Activated naive CD8-positive, alpha-beta T cell treated with anti-CD3 and anti-CD28 coated beads for 36 hours (primary cell): ENCODE results near the gene DPP6. TPM values are rescaled to one million over a fixed set of nuclear protein-coding genes. Genes with fewer than 3 reads are reported as not detected.

Experiments
- DNase-seq: peaks from one replicate; pipeline ENCODE4 v3.0.0; 2021
- H3K27ac Mint-ChIP-seq: one replicate; pipeline ENCODE4 v1.8.0; 2022; ENCODE audit warnings: mild to moderate bottlenecking, moderate library complexity, mixed read lengths
- H3K27me3 Mint-ChIP-seq: one replicate; pipeline ENCODE4 v1.8.0; 2022; ENCODE audit warnings: mild to moderate bottlenecking, mixed read lengths
- H3K36me3 Mint-ChIP-seq: one replicate; pipeline ENCODE4 v1.8.0; 2021; ENCODE audit warnings: mild to moderate bottlenecking, mixed read lengths
- H3K4me1 Mint-ChIP-seq: one replicate; pipeline ENCODE4 v1.8.0; 2021; ENCODE audit warnings: mixed read lengths
- H3K4me3 Mint-ChIP-seq: one replicate; pipeline ENCODE4 v1.8.0; 2022; ENCODE audit warnings: mild to moderate bottlenecking, moderate library complexity, mixed read lengths
- H3K9me3 Mint-ChIP-seq: one replicate; pipeline ENCODE4 v1.8.0; 2022; ENCODE audit warnings: mixed read lengths
- total RNA-seq, 2 experiments: library from RNA; stranded (reverse); gene quantifications; one replicate each; pipeline ENCODE4 v1.2.3, GENCODE V29; 2021

DPP6 gene
- total RNA-seq, 2 experiments from 2014 or later, result not detected

DNA sequence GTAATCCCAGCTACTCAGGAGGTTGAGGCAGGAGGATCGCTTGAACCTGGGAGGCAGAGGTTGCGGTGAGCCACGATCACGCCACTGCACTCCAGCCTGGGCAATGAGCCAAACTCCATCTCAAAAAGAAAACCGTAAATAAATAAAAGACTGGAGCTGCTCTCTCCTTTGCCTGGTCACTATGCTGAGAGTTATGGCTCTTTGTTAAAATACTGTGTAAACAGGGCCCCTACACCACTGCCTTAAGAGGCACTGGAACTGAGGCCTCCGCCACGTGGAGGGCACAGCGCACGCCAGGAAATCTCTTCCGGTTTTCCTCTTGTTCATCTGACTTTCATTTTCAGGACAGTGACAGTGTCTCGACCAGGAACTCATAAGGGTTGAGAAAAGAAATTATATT is 827.4 kb downstream of the DPP6 start:
- no peak overlapping the region for H3K4me3 Mint-ChIP-seq
- DNase-seq, result no peak
- H3K36me3 Mint-ChIP-seq, result no peaks in the 10 kb centered on the region
- H3K9me3 Mint-ChIP-seq, result no peaks in the 10 kb centered on the region
- H3K4me1 Mint-ChIP-seq, result no peaks in the 10 kb centered on the region
- H3K27me3 Mint-ChIP-seq, result peaks cover 6% of the 10 kb centered on the region
- no peak overlapping the region for H3K27ac Mint-ChIP-seq

GRCh38 chr7:154880513-154880912 is 828.3 kb downstream of the DPP6 start:
- no peak overlapping the region for H3K27ac Mint-ChIP-seq
- no peaks in the 10 kb centered on the region for H3K4me1 Mint-ChIP-seq
- no peak for DNase-seq
- peaks cover 6% of the 10 kb centered on the region for H3K27me3 Mint-ChIP-seq
- H3K9me3 Mint-ChIP-seq, result no peaks in the 10 kb centered on the region
- no peaks in the 10 kb centered on the region for H3K36me3 Mint-ChIP-seq
- no peak overlapping the region for H3K4me3 Mint-ChIP-seq

- Mint-ChIP-seq H3K4me3 (no peak overlapping the region), H3K36me3 (no peaks in the 10 kb centered on the region), H3K27ac (no peak overlapping the region), H3K27me3 (peaks cover 5% of the 10 kb centered on the region), H3K9me3 (no peaks in the 10 kb centered on the region), H3K4me1 (no peaks in the 10 kb centered on the region)
- no peak for DNase-seq
These were observed 828.8 kb downstream of the DPP6 start for GRCh38 chr7:154881026-154881425.

GRCh38 chr7:154881526-154881925 is 829.3 kb downstream of the DPP6 start:
- Mint-ChIP-seq H3K27me3 (peaks cover under 1% of the 10 kb centered on the region), H3K9me3 (no peaks in the 10 kb centered on the region), H3K4me1 (no peaks in the 10 kb centered on the region), H3K4me3 (no peak overlapping the region), H3K36me3 (no peaks in the 10 kb centered on the region), H3K27ac (no peak overlapping the region)
- no peak for DNase-seq

GRCh38 chr7:154882931-154883474 is 830.8 kb downstream of the DPP6 start:
- no peak overlapping the region for H3K27ac Mint-ChIP-seq
- DNase-seq, result no peak
- H3K27me3 Mint-ChIP-seq, result no peaks in the 10 kb centered on the region
- H3K4me3 Mint-ChIP-seq, result no peak overlapping the region
- no peaks in the 10 kb centered on the region for H3K9me3 Mint-ChIP-seq
- no peaks in the 10 kb centered on the region for H3K36me3 Mint-ChIP-seq
- H3K4me1 Mint-ChIP-seq, result no peaks in the 10 kb centered on the region

DNA sequence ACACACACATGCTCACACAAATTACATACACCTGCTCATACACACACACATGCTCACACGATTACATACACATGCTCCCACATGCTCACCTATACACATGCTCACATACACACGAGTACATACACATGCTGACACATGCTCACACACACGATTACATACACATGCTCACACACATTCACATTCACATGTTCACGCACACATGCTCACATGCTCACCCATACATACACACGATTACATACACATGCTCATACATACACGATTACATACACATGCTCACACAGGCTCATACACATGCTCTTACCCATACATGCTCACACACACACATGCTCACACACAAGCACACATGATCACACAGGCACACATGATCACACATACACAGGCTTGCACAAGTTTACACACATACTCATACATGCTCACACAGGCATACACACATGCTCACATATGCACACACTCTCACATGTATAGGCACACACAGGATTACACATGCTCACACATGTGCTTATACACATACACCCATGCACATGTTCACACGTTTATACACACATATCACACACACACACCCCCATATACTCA is 832.2 kb downstream of the DPP6 start:
- H3K4me3 Mint-ChIP-seq, result no peak overlapping the region
- no peak for DNase-seq
- peaks cover 3% of the 10 kb centered on the region for H3K9me3 Mint-ChIP-seq
- no peaks in the 10 kb centered on the region for H3K36me3 Mint-ChIP-seq
- no peak overlapping the region for H3K27ac Mint-ChIP-seq
- no peaks in the 10 kb centered on the region for H3K4me1 Mint-ChIP-seq
- no peaks in the 10 kb centered on the region for H3K27me3 Mint-ChIP-seq

DNA sequence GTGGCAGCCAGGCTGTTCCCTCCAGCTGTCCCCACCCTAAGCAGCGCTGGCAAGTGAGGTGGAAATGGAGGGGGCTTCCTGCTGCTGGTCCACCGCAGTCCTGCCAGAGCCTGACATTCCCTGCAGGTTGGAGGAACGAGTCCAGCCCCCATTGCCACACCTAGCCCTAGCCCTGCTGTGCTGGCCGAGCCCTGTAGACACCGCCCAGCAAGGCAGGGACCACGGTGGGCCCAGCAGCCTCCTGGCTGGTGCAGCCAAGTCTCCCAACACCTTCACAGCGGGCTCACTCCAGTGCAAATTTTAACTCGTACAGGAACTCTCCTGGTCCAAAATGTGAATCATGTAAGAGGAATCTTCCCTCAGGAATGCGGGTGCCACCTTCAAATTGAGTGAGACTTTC is 834.4 kb downstream of the DPP6 start:
- Mint-ChIP-seq H3K4me1 (no peaks in the 10 kb centered on the region), H3K4me3 (no peak overlapping the region)

GRCh38 chr7:154888690-154889089 is 836.5 kb downstream of the DPP6 start:
- DNase-seq, result no peak
- Mint-ChIP-seq H3K36me3 (no peaks in the 10 kb centered on the region), H3K4me3 (no peak overlapping the region), H3K27me3 (no peaks in the 10 kb centered on the region), H3K4me1 (no peaks in the 10 kb centered on the region), H3K27ac (no peak overlapping the region), H3K9me3 (peaks cover 3% of the 10 kb centered on the region)

More for the DNA sequence above, 834.4 kb downstream of the DPP6 start:
- no peak overlapping the region for H3K27ac Mint-ChIP-seq
- no peaks in the 10 kb centered on the region for H3K36me3 Mint-ChIP-seq
- H3K27me3 Mint-ChIP-seq, result no peaks in the 10 kb centered on the region
- peaks cover 3% of the 10 kb centered on the region for H3K9me3 Mint-ChIP-seq
- DNase-seq, result no peak

DNA sequence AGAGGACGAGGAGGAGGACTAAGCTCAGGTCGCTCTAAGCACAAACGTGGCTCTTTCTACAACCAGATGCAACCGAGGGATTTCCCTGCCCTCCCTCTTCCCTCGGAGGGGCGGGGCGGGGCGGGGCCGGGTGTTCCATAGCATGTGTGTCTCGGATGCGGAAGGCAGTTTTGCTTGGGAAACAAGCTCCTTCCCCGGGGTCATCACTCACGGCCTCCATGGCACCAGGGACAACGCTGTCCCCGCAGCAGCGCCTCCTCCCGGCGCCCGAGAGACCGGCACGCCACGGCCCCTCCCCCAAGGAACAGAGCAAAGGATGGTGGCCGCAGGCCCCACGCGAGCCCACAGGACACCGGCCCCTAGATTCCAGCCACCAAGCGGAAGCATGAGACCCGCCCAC is 840.3 kb downstream of the DPP6 start:
- no peak for DNase-seq
- no peak overlapping the region for H3K27ac Mint-ChIP-seq
- H3K4me1 Mint-ChIP-seq, result no peaks in the 10 kb centered on the region
- H3K27me3 Mint-ChIP-seq, result no peaks in the 10 kb centered on the region
- no peaks in the 10 kb centered on the region for H3K36me3 Mint-ChIP-seq
- peaks cover 3% of the 10 kb centered on the region for H3K9me3 Mint-ChIP-seq
- H3K4me3 Mint-ChIP-seq, result no peak overlapping the region

- Mint-ChIP-seq H3K4me3 (no peak overlapping the region), H3K27me3 (no peaks in the 10 kb centered on the region), H3K27ac (no peak overlapping the region), H3K4me1 (no peaks in the 10 kb centered on the region), H3K36me3 (no peaks in the 10 kb centered on the region), H3K9me3 (no peaks in the 10 kb centered on the region)
- no peak for DNase-seq
These were observed 843.9 kb downstream of the DPP6 start for GRCh38 chr7:154896076-154896475.

DNA sequence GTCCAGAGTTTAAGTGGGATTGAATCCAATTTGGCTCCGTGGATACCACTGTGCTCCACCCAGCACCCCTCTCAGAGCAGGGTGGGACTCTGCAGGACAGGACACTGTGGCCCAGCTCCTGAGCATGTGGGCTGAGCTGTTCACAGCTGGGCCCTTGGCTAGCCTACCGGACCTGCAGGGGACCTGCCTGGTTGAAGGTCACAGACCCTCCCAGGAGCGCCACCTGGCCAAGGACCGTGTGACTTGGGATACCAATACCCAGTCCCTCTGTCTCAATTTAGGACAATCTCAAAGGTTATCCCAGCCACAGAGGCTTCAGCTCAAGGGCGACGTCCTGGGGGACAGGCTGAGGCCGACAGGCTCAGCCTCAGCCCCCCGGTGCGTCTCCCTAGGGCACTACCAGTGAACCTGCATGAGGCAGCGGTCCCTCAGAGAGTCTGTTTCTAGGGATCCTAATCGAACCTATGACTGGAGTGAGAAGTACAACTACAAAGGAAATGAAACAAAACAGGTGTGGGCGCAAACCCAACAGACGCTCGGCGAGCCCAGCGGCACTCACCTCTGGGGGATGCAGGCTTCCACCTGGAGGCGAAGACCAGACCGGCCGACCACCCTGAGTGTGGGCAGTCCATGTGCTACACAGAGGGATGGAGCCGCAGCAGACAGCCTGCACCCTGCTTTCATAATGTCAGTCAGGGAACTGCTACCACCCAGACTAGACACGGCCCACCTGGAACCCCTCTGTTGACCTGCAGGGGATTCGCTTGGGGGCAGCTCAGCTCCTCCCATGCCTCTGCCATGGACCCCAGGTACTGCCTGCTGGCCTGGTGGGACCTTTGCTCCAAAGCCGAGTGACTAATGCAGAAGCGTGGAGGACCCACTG is 847.0 kb downstream of the DPP6 start:
- no peak for DNase-seq
- no peaks in the 10 kb centered on the region for H3K4me1 Mint-ChIP-seq
- H3K9me3 Mint-ChIP-seq, result no peaks in the 10 kb centered on the region
- H3K27ac Mint-ChIP-seq, result no peak overlapping the region
- H3K36me3 Mint-ChIP-seq, result no peaks in the 10 kb centered on the region
- no peaks in the 10 kb centered on the region for H3K27me3 Mint-ChIP-seq
- no peak overlapping the region for H3K4me3 Mint-ChIP-seq

DNA sequence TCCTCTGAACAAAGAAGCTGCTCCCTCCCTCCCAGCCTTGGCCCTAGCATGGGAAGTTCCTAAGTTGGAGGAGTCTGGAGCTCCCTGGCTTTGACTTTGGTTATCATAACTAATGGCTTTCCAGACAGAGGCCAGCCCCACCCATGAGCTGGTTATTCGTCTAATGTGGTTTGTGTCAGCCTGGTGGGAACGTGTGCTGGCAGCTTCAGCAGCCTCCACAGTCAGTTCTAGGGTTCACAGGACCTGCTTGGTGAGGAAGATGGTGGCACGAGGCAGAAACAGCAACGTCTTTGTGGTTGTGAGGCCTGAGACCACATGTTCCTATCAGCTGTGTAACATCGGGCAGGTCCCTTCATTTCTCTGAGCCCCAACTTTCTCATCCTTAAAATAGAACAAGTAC is 847.7 kb downstream of the DPP6 start:
- Mint-ChIP-seq H3K4me3 (no peak overlapping the region), H3K27me3 (no peaks in the 10 kb centered on the region), H3K36me3 (no peaks in the 10 kb centered on the region), H3K27ac (no peak overlapping the region), H3K4me1 (no peaks in the 10 kb centered on the region), H3K9me3 (no peaks in the 10 kb centered on the region)
- no peak for DNase-seq

- no peaks in the 10 kb centered on the region for H3K9me3 Mint-ChIP-seq
- H3K4me1 Mint-ChIP-seq, result no peaks in the 10 kb centered on the region
- no peak overlapping the region for H3K4me3 Mint-ChIP-seq
- DNase-seq, result no peak
- no peaks in the 10 kb centered on the region for H3K27me3 Mint-ChIP-seq
- no peaks in the 10 kb centered on the region for H3K36me3 Mint-ChIP-seq
- H3K27ac Mint-ChIP-seq, result no peak overlapping the region
These were observed 850.4 kb downstream of the DPP6 start for GRCh38 chr7:154902600-154903082.

- no peaks in the 10 kb centered on the region for H3K27me3 Mint-ChIP-seq
These were observed 851.0 kb downstream of the DPP6 start for GRCh38 chr7:154903083-154903731.

DNA sequence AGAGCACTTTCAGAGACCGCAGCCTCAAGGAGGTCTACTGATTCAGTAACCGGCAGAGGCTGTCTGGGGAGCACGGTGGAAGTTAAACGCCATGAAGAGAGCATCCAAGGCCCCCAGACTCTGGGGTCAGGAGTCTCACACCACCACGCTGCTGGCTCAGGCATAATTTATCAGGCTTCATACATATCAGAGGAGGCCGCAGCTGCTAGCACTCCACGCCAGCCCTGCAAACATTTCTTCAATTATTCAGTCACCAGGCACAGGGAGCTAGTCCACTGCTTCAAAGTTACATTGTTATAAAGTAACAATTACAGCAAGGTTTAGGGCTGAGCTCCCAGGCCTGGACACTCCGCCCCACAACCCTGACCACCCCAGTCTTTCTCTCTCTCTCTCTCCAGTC is 852.9 kb downstream of the DPP6 start:
- Mint-ChIP-seq H3K4me3 (no peak overlapping the region), H3K27ac (no peak overlapping the region), H3K9me3 (no peaks in the 10 kb centered on the region), H3K4me1 (no peaks in the 10 kb centered on the region), H3K27me3 (peaks cover 6% of the 10 kb centered on the region), H3K36me3 (no peaks in the 10 kb centered on the region)
- no peak for DNase-seq

More at GRCh38 chr7:154903083-154903731, 851.0 kb downstream of the DPP6 start:
- H3K9me3 Mint-ChIP-seq, result no peaks in the 10 kb centered on the region
- H3K36me3 Mint-ChIP-seq, result no peaks in the 10 kb centered on the region
- H3K27ac Mint-ChIP-seq, result no peak overlapping the region
- H3K4me3 Mint-ChIP-seq, result no peak overlapping the region
- H3K4me1 Mint-ChIP-seq, result no peaks in the 10 kb centered on the region
- no peak for DNase-seq
